Mesothelial cell of epicardium (in vitro differentiated cells): ENCODE measurements around the gene TMEM161B. TPM values are rescaled to one million over a fixed set of nuclear protein-coding genes. Genes with fewer than 3 reads are reported as not detected.

ENCODE experiments used
- DNase-seq, 2 experiments: peaks; one replicate each; pipeline ENCODE4 v3.0.0; 2021; ENCODE audit warnings: low spot score in 2 of 2; ENCODE audit not compliant: unreplicated experiment in 2 of 2
- H3K27ac Mint-ChIP-seq: 2 replicates; pipeline ENCODE4 v1.8.0; 2021; ENCODE audit warnings: mixed read lengths
- H3K27me3 Mint-ChIP-seq: 2 replicates; pipeline ENCODE4 v1.8.0; 2021; ENCODE audit warnings: low read depth, mixed read lengths
- H3K36me3 Mint-ChIP-seq: 2 replicates; pipeline ENCODE4 v1.8.0; 2021; ENCODE audit warnings: mixed read lengths
- H3K4me1 Mint-ChIP-seq: 2 replicates; pipeline ENCODE4 v1.8.0; 2021; ENCODE audit warnings: mixed read lengths
- H3K4me3 Mint-ChIP-seq: 2 replicates; pipeline ENCODE4 v1.8.0; 2021; ENCODE audit warnings: mild to moderate bottlenecking, moderate library complexity, mixed read lengths
- H3K9me3 Mint-ChIP-seq: 2 replicates; pipeline ENCODE4 v1.8.0; 2021; ENCODE audit warnings: mixed read lengths
- CTCF ChIP-seq: fragments of 200-600 bp; sonication (generic); IDR thresholded peaks from one replicate; pipeline ENCODE4 v1.5.0; 2021; ENCODE audit warnings: antibody characterized with exemption; ENCODE audit not compliant: unreplicated experiment
- total RNA-seq: library from RNA; stranded (reverse); gene quantifications from 3 replicates; pipeline ENCODE4 v1.2.1, GENCODE V29; 2021

The TMEM161B gene
- total RNA-seq, 1 donor from 2014 or later: 29.5 TPM

DNA sequence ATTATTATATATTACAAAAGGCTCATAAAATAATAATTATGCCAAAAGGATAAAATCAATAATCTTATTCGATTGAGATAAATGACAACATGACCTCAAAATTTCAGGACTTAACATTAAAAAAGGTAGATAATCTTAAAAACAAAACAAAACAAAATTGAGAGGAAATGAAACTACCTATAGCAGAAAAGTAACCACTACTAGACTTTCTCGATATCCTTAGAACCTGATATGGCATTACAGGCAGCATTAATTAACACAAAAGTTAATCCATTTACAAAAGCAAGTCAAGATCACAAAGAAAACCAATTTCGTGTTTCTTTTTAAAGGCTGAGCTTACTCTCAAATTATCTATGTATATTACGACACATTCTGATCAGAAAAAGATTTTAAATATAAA, 29.9 kb downstream of the TMEM161B start:
- Mint-ChIP-seq H3K4me1 (no peaks in the 10 kb centered on the region), H3K9me3 (peaks cover 1% of the 10 kb centered on the region), H3K27ac (no peak overlapping the region), H3K36me3 (peaks cover 7% of the 10 kb centered on the region), H3K27me3 (no peaks in the 10 kb centered on the region), H3K4me3 (no peak overlapping the region)
- DNase-seq: no peak
- no peak for TF ChIP-seq CTCF

GRCh38 chr5:88236866-88237642, 31.6 kb downstream of the TMEM161B start:
- Mint-ChIP-seq H3K4me3 (no peak overlapping the region), H3K27ac (no peak overlapping the region), H3K4me1 (no peaks in the 10 kb centered on the region), H3K27me3 (no peaks in the 10 kb centered on the region), H3K9me3 (peaks cover 3% of the 10 kb centered on the region), H3K36me3 (peaks cover 15% of the 10 kb centered on the region)
- TF ChIP-seq CTCF: no peak
- DNase-seq: no peak

DNA sequence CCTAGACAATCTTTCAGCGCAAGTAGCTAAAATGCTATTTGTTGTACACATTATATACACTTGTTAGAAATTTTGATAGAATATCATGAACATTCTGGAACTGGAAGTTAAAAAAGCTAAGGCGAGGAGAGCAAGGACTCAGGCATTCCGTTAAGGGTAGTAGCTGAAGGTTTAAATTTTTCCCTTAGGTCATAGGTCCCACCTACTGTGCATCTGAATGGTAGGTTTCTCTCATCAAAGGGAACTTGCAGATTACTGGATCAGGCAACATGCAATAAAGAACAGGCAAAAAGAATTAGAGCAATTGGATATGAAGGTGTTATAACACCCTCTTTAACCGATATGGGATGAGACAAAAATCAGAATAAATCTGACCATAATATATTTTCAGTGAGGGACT, 32.8 kb downstream of the TMEM161B start:
- peaks cover 21% of the 10 kb centered on the region for H3K36me3 Mint-ChIP-seq
- no peaks in the 10 kb centered on the region for H3K4me1 Mint-ChIP-seq
- H3K4me3 Mint-ChIP-seq: no peak overlapping the region
- no peaks in the 10 kb centered on the region for H3K27me3 Mint-ChIP-seq
- no peak for TF ChIP-seq CTCF
- H3K27ac Mint-ChIP-seq: no peak overlapping the region
- DNase-seq: no peak
- peaks cover 6% of the 10 kb centered on the region for H3K9me3 Mint-ChIP-seq

DNA sequence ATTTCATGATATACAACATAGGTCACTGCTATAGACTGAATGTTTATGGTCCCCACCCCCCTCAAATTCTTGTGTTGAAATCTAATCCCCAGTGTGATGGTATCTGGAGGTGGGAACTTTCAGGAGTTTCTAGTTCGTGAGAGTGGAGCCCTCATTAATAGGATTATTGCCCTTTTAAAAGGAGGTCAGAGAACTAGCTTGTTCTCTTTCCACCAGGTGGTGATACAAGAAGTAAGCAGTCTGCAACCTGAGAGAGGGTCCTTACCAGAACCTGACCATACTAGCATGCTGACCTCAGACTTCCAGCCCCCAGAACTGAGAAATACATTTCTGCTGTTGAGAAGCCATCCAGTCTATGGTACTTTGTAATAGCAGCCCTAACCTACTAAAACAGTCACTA, 33.3 kb downstream of the TMEM161B start:
- H3K36me3 Mint-ChIP-seq: peaks cover 21% of the 10 kb centered on the region
- H3K27ac Mint-ChIP-seq: no peak overlapping the region
- H3K4me3 Mint-ChIP-seq: no peak overlapping the region
- no peaks in the 10 kb centered on the region for H3K27me3 Mint-ChIP-seq
- H3K9me3 Mint-ChIP-seq: peaks cover 6% of the 10 kb centered on the region
- no peak for DNase-seq
- no peak for TF ChIP-seq CTCF
- no peaks in the 10 kb centered on the region for H3K4me1 Mint-ChIP-seq

DNA sequence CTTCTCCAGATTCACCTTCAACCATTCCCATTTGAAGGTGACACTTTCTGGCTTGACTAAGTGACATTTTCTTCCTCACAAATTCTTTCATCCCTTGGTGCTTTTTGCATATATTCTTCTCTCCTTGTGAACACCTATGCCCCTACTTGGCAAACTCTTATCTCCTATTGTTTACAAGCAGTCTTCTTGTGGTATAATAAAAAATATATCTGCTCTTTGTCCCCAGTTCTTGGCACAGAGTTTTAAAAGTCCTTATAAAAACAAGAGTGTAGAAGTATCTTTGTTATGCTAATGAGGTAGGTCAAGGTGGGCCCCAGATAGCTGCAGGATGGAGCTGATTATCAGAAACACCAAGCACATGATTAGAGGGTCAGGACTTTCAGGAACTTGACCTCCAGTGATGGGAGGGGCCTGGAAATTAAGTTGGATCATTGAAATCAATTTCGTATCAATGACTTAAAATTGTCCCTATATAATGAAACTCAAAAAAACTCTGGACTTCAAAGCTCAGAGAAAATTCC, 38.0 kb downstream of the TMEM161B start:
- no peaks in the 10 kb centered on the region for H3K4me1 Mint-ChIP-seq
- H3K27me3 Mint-ChIP-seq: no peaks in the 10 kb centered on the region
- no peak overlapping the region for H3K4me3 Mint-ChIP-seq
- H3K36me3 Mint-ChIP-seq: peaks cover 23% of the 10 kb centered on the region
- peaks cover 6% of the 10 kb centered on the region for H3K9me3 Mint-ChIP-seq
- no peak overlapping the region for H3K27ac Mint-ChIP-seq
- no peak for TF ChIP-seq CTCF
- no peak for DNase-seq
